Measurements from ENCODE around the gene CDC42EP3. TPM values are rescaled to one million over a fixed set of nuclear protein-coding genes. Genes with fewer than 3 reads are reported as not detected.

CDC42EP3 gene
- total RNA-seq, 1 experiment from 2014 or later = 31.5 TPM

DNA sequence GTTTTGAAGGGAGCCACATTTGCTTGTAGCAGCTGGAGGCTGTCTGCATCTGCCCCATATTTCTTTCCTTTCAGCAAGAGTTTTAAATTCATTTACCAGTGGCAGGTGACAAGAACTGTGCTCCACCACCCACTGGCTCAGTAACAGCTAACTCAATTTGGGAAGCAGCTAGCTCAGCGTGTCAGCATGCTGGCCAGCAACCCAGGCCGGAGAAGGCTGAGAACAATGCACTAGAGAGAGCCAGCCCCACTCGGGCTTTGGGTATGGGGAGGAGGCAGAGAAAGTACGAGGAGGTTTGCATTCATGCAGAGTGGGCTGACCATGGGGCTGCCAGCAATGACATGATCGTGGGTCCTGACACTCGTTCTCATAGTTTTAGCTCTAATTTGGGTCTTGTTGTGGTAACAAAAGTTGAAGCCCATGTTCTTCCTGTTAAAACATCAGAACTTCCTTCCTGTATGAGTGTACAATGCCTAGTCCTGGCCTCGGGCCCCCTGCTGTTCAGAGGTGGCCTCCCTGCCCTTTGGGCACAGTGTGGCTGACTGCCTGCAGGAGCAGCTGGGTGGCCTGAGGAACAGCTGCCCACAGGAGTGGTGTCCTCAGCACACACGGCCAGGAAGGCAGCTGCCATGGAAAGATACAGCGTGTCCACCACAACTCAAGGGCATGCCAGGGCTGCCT is 23.0 kb downstream of the CDC42EP3 start (continued):
- TF ChIP-seq, protein P1, sequence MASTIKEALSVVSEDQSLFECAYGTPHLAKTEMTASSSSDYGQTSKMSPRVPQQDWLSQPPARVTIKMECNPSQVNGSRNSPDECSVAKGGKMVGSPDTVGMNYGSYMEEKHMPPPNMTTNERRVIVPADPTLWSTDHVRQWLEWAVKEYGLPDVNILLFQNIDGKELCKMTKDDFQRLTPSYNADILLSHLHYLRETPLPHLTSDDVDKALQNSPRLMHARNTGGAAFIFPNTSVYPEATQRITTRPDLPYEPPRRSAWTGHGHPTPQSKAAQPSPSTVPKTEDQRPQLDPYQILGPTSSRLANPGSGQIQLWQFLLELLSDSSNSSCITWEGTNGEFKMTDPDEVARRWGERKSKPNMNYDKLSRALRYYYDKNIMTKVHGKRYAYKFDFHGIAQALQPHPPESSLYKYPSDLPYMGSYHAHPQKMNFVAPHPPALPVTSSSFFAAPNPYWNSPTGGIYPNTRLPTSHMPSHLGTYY (CRISPR knock-in tag; IDR thresholded peaks at IDR 0.05) = no peak
- TF ChIP-seq, protein P2, sequence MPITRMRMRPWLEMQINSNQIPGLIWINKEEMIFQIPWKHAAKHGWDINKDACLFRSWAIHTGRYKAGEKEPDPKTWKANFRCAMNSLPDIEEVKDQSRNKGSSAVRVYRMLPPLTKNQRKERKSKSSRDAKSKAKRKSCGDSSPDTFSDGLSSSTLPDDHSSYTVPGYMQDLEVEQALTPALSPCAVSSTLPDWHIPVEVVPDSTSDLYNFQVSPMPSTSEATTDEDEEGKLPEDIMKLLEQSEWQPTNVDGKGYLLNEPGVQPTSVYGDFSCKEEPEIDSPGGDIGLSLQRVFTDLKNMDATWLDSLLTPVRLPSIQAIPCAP (CRISPR knock-in tag; IDR thresholded peaks at IDR 0.05) = no peak
- no peak for TF ChIP-seq NFYB (CRISPR knock-in tag; conservative IDR thresholded peaks at IDR 0.05; ENCODE audit: low read depth)
- TF ChIP-seq TEAD1 (CRISPR knock-in tag; IDR thresholded peaks at IDR 0.05) = no peak

GRCh38 chr2:37647971-37648330 is 23.5 kb downstream of the CDC42EP3 start:
- no peak overlapping the region for H3K27ac Mint-ChIP-seq
- ATAC-seq = no peak

More at GRCh38 chr2:37647971-37648330, 23.5 kb downstream of the CDC42EP3 start:
- Mint-ChIP-seq H3K4me3 (no peak overlapping the region), H3K4me1 (peaks cover 38% of the 10 kb centered on the region), H3K9me3 (peaks cover 15% of the 10 kb centered on the region), H3K27me3 (ENCODE audit: low read depth) (no peaks in the 10 kb centered on the region), H3K36me3 (peaks cover 56% of the 10 kb centered on the region)
- DNase-seq (ENCODE audit: low spot score) = no peak
- no peak for TF ChIP-seq NFYB (CRISPR knock-in tag; conservative IDR thresholded peaks at IDR 0.05; ENCODE audit: low read depth)
- TF ChIP-seq HMGA2 (CRISPR knock-in tag; IDR thresholded peaks at IDR 0.05) = no peak
- TF ChIP-seq SMAD3 (CRISPR knock-in tag; IDR thresholded peaks at IDR 0.05; ENCODE audit: borderline replicate concordance) = no peak
- no peak for TF ChIP-seq JUN (CRISPR knock-in tag; IDR thresholded peaks at IDR 0.05)
- no peak for TF ChIP-seq E2F1 (CRISPR knock-in tag; IDR thresholded peaks at IDR 0.05)
- no peak for TF ChIP-seq HMGXB4 (CRISPR knock-in tag; IDR thresholded peaks at IDR 0.05)
- no peak for TF ChIP-seq TP53 (CRISPR knock-in tag; IDR thresholded peaks at IDR 0.05)
- TF ChIP-seq, protein P3, sequence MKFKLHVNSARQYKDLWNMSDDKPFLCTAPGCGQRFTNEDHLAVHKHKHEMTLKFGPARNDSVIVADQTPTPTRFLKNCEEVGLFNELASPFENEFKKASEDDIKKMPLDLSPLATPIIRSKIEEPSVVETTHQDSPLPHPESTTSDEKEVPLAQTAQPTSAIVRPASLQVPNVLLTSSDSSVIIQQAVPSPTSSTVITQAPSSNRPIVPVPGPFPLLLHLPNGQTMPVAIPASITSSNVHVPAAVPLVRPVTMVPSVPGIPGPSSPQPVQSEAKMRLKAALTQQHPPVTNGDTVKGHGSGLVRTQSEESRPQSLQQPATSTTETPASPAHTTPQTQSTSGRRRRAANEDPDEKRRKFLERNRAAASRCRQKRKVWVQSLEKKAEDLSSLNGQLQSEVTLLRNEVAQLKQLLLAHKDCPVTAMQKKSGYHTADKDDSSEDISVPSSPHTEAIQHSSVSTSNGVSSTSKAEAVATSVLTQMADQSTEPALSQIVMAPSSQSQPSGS (CRISPR knock-in tag; IDR thresholded peaks at IDR 0.05; ENCODE audit: borderline replicate concordance, low read depth) = no peak
- no peak for TF ChIP-seq E2F4 (CRISPR knock-in tag; IDR thresholded peaks at IDR 0.05; ENCODE audit: borderline replicate concordance, low read depth)
- TF ChIP-seq OVOL2 (CRISPR knock-in tag; IDR thresholded peaks at IDR 0.05; ENCODE audit: borderline replicate concordance) = no peak
- no peak for TF ChIP-seq USF2 (CRISPR knock-in tag; IDR thresholded peaks at IDR 0.05)
- no peak for TF ChIP-seq EMX1 (CRISPR knock-in tag; IDR thresholded peaks at IDR 0.05)
- TF ChIP-seq PREB (CRISPR knock-in tag; IDR thresholded peaks at IDR 0.05; ENCODE audit: borderline replicate concordance) = no peak
- no peak for TF ChIP-seq TEAD4 (CRISPR knock-in tag; IDR thresholded peaks at IDR 0.05)
- TF ChIP-seq FOXJ3 (CRISPR knock-in tag; IDR thresholded peaks at IDR 0.05; ENCODE audit: borderline replicate concordance) = no peak
- TF ChIP-seq PRRX2 (CRISPR knock-in tag; IDR thresholded peaks at IDR 0.05) = no peak
- ChIA-PET CTCF (interaction anchor here (1.3 kb wide), 1 partner anchor 229 kb away, joined by 3 read pairs; no protein-coding TSS in a partner anchor), POLR2A (no interaction called here)
